ENCODE data around the gene OAS2.

Gene OAS2

DNA sequence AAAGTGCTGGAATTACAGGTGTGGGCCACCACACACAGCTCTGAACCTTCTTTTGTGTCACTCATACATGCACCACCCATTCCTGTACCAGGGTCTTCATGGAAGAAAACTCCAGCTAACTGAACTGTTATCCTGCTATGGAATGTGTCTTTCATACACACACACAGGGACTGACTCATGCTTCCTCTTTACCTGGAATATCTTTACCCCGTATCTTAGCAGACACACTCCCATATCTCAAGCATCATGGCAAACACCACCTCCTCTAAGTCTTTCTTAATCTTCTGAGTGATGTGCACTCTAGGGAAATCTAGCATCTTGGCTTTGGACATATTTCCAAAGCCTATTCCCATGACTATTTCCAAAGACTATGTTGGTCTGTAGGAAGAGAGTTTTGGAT, 43.2 kb downstream of the OAS2 start:
- H3K27me3 ChIP-seq (ENCODE audit: insufficient read depth, low read length) = no peaks in the 10 kb centered on the region

DNA sequence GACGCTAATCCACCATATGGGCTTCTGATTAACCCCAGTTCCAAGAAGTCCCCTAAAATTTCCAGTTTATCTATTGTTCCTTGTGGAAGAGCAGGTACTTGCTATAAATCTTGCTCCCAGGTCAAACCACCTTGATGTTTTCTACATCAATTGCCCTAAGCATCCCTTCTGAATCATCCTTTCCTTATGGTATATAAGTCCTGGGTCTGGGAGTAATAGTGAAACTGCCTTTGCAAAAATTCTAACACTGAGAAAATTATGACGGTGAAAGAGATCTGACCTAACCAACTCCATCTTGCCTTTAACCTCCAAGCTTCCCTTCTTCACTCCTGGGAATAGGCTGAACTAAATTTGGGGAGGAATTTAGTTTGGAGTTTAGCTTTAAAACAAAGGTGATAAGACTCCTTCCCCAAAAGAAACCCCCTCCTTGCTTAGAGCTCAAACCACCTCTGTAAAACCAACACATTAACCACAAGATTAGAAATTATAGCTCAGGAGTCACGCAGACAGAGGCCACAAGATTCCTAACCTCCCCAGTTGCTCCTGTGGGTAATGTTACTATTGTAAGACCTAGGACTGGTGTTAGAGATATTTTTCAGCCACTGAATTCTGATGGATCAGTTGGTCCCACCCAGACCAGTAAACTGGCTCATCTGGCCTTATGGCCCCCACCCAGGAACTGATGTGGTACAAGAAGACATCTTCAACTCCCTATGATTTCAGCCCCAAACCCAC, 44.4 kb downstream of the OAS2 start:
- Histone ChIP-seq H2AFZ (ENCODE audit: low read depth, low read length) (no peak overlapping the region), H3K4me1 (ENCODE audit: insufficient read depth, low read length) (no peaks in the 10 kb centered on the region), H3K27me3 (ENCODE audit: insufficient read depth, low read length) (no peaks in the 10 kb centered on the region), H3K9me3 (ENCODE audit: low read length) (no peaks in the 10 kb centered on the region), H3K36me3 (ENCODE audit: insufficient read depth, low read length) (no peaks in the 10 kb centered on the region), H3K4me3 (ENCODE audit: low read length) (no peak overlapping the region)

More for the DNA sequence above, 43.2 kb downstream of the OAS2 start:
- H2AFZ ChIP-seq (ENCODE audit: low read depth, low read length) = no peak overlapping the region
- no peaks in the 10 kb centered on the region for H3K4me1 ChIP-seq (ENCODE audit: insufficient read depth, low read length)
- no peaks in the 10 kb centered on the region for H3K9me3 ChIP-seq (ENCODE audit: low read length)
- H3K4me3 ChIP-seq (ENCODE audit: low read length) = no peak overlapping the region
- no peaks in the 10 kb centered on the region for H3K36me3 ChIP-seq (ENCODE audit: insufficient read depth, low read length)

DNA sequence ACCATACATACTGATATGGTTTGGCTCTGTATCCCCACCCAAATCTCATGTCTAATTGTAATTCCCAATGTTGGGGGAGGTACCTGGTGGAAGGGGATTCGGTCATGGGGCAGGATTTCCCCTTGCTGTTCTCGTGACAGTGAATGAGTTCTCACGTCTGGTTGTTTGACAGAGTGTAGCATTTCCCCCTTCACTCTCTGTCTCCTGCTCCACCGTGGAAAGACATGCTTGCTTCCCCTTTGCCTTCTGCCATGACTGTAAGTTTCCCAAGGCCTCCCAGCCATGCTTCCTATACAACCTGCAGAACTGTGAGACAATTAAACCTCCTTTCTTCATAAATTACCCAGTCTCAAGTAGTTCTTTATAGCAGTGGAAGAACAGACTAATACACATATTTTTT, 49.4 kb downstream of the OAS2 start:
- Histone ChIP-seq H3K4me1 (ENCODE audit: insufficient read depth, low read length) (peaks cover 3% of the 10 kb centered on the region), H3K9me3 (ENCODE audit: low read length) (no peaks in the 10 kb centered on the region), H3K36me3 (ENCODE audit: insufficient read depth, low read length) (no peaks in the 10 kb centered on the region), H3K4me3 (ENCODE audit: low read length) (no peak overlapping the region), H2AFZ (ENCODE audit: low read depth, low read length) (no peak overlapping the region), H3K27me3 (ENCODE audit: insufficient read depth, low read length) (no peaks in the 10 kb centered on the region)

DNA sequence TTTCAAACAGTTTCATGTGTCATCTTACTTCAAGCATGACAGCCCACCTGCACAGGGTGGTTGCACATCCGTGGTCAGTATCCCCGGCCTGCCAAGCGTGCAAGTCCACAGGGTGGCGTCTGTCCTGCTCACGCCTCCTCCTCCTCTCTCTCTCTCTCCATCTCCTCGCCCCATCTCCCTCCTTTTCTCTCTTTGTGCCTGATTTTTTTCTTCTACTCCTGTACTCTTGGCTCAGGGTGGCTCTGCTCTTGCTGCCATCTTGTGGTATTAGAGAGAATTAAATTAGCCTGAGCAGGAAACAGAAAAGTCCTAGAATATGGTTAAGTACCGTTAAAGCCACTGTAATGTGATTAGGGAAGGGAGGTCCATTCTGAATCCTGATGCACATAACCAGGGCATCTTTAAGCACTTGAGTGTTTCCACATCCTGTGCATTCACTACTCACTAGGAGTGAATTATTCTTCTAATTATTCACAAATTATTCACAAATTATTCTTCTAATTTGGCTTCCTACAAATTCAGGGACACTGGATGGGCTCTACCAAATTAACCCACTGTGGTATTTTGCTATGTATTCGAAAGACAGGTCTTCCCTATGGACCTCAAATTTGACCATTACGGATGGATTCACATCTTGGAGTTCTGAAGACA, 52.7 kb downstream of the OAS2 start:
- Histone ChIP-seq H2AFZ (ENCODE audit: low read depth, low read length) (no peak overlapping the region), H3K4me1 (ENCODE audit: insufficient read depth, low read length) (peaks cover 3% of the 10 kb centered on the region), H3K4me3 (ENCODE audit: low read length) (no peak overlapping the region), H3K36me3 (ENCODE audit: insufficient read depth, low read length) (no peaks in the 10 kb centered on the region), H3K27me3 (ENCODE audit: insufficient read depth, low read length) (no peaks in the 10 kb centered on the region), H3K9me3 (ENCODE audit: low read length) (no peaks in the 10 kb centered on the region)

DNA sequence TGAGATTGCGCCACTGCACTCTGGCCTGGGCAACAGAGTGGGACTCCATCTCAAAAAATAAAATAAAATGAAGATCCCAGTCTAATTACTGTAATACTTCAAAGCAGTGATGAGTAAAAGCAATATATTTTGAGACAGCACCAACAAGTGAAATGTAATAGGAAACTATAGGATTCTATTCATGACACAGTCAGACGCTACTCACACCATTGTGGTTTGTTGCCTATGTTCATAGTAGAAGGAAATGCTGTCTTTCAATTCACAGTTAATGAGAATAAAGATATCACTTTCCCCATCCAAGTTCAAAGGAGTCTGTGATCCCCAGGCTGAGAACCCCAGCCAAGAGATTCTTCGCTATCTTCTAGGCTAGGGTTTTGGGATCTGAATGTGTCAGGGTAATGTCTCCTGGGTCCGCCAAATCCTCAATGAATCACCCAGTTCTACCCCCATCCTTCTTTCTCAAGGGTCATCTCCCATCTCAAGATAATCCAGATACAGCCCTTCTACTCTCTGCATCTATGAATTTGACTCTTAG, 61.7 kb downstream of the OAS2 start:
- H3K4me3 ChIP-seq (ENCODE audit: low read length) = no peak overlapping the region
- no peaks in the 10 kb centered on the region for H3K9me3 ChIP-seq (ENCODE audit: low read length)
- H3K27me3 ChIP-seq (ENCODE audit: insufficient read depth, low read length) = no peaks in the 10 kb centered on the region
- no peaks in the 10 kb centered on the region for H3K36me3 ChIP-seq (ENCODE audit: insufficient read depth, low read length)
- H3K4me1 ChIP-seq (ENCODE audit: insufficient read depth, low read length) = no peaks in the 10 kb centered on the region
- no peak overlapping the region for H2AFZ ChIP-seq (ENCODE audit: low read depth, low read length)

DNA sequence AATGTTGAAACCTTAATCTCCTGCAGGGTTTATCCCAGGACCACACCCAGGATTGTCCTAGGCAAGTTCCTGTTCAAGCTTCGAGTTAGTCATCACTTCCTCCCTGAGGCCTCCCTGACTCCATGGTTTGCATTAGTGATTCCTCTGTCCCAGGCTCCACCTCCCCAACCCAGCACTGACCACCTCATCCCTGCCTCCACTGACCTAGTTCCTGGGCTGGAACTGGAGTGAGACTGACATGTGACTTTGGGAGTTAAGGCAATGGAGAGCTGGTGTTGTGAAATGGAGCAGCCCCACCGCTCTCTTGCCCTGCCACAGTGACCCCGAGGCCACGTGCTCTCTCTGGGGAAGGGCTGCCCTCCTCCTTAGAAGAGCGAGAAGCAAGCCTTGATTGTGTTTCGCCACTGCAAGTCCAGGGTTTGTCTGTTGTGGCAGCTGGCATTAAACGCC, 62.4 kb downstream of the OAS2 start:
- Histone ChIP-seq H3K36me3 (ENCODE audit: insufficient read depth, low read length) (no peaks in the 10 kb centered on the region), H3K9me3 (ENCODE audit: low read length) (no peaks in the 10 kb centered on the region), H3K4me3 (ENCODE audit: low read length) (no peak overlapping the region), H3K27me3 (ENCODE audit: insufficient read depth, low read length) (peaks cover 4% of the 10 kb centered on the region), H3K4me1 (ENCODE audit: insufficient read depth, low read length) (no peaks in the 10 kb centered on the region), H2AFZ (ENCODE audit: low read depth, low read length) (no peak overlapping the region)

DNA sequence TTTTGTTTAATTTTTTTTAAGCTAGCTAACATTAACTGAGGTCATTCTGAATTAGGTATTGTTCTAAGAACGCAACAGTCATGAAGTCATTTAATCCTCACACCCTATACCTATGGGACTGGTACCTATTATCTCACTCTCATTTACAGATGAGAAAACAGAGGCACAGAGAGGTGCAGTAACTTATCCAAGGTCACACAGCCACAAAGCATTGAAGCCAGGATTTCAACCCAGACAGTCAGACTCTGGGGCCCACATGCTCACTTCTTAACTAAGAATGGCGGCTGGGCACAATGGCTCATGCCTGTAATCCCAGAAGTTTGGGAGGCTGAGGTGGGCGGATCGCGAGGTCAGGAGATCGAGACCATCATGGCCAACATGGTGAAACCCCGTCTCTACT, 63.2 kb downstream of the OAS2 start:
- H3K9me3 ChIP-seq (ENCODE audit: low read length) = no peaks in the 10 kb centered on the region

DNA sequence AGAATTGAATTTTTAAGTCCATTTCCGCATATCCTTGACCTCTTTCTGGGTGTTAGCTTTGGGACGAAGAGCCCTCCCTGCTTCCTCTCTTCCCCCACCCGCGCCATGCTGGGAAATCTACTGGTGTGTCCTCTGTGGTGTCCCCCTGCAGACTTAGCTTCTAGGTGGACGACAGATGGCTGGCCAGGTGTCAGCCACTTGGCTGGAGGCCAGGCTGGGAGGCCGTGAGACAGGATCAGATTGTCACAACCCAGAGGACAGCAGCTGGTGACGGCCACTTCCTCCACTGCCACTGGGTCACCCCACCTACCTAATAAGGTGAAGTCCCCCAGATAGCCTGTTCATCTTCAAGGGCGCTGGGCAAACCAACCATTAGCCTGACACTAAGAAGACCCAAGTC, 64.9 kb downstream of the OAS2 start:
- Histone ChIP-seq H3K4me1 (ENCODE audit: insufficient read depth, low read length) (no peaks in the 10 kb centered on the region), H3K4me3 (ENCODE audit: low read length) (no peak overlapping the region), H2AFZ (ENCODE audit: low read depth, low read length) (no peak overlapping the region), H3K27me3 (ENCODE audit: insufficient read depth, low read length) (peaks cover 6% of the 10 kb centered on the region), H3K9me3 (ENCODE audit: low read length) (no peaks in the 10 kb centered on the region), H3K36me3 (ENCODE audit: insufficient read depth, low read length) (no peaks in the 10 kb centered on the region)

More for the DNA sequence above, 63.2 kb downstream of the OAS2 start:
- Histone ChIP-seq H3K27me3 (ENCODE audit: insufficient read depth, low read length) (peaks cover 6% of the 10 kb centered on the region), H2AFZ (ENCODE audit: low read depth, low read length) (no peak overlapping the region), H3K4me1 (ENCODE audit: insufficient read depth, low read length) (no peaks in the 10 kb centered on the region), H3K4me3 (ENCODE audit: low read length) (no peak overlapping the region), H3K36me3 (ENCODE audit: insufficient read depth, low read length) (no peaks in the 10 kb centered on the region)

DNA sequence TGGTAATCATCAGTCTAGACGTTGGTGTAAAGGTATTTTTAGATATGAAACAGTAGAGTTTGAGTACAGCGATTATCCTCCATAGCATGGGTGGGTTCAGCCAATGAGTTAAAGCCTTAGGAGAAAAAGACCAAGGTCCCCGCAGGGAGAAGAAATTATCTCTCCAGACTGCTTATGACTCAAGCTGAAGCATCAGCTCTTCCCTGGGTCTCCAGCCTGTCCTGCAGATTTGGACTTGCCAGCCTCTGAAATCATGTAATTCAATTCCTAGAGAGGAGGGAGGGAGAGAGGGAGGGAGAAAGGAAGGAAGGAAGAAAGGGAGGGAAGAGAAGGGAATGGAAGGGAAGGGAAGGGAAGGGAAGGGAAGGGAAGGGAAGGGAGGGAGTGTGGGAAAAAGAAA, 66.2 kb downstream of the OAS2 start:
- H3K4me1 ChIP-seq (ENCODE audit: insufficient read depth, low read length) = no peaks in the 10 kb centered on the region
- no peak overlapping the region for H3K4me3 ChIP-seq (ENCODE audit: low read length)
- H3K27me3 ChIP-seq (ENCODE audit: insufficient read depth, low read length) = peaks cover 6% of the 10 kb centered on the region
- no peaks in the 10 kb centered on the region for H3K9me3 ChIP-seq (ENCODE audit: low read length)
- no peak overlapping the region for H2AFZ ChIP-seq (ENCODE audit: low read depth, low read length)
- no peaks in the 10 kb centered on the region for H3K36me3 ChIP-seq (ENCODE audit: insufficient read depth, low read length)

DNA sequence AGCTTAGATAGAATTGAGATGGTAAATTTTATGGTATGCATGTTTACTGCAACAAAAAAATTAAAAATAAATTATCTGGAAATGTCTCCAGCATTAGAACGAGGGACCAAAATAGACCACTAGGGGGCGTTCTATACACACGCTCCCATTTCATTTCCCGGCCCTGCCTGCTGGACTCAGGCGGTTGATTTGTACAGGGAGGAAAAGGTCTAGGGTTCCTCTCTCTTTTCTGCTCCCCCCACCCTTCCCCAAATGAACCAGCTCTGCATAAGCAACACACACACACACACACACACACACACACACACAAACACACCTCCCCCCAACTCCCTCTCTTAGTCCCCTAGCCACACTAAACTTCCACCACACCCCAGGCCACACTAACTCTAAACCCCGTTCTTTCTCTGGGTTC, 70.4 kb downstream of the OAS2 start:
- Histone ChIP-seq H3K27me3 (ENCODE audit: insufficient read depth, low read length) (peaks cover 16% of the 10 kb centered on the region), H3K36me3 (ENCODE audit: insufficient read depth, low read length) (no peaks in the 10 kb centered on the region), H3K4me1 (ENCODE audit: insufficient read depth, low read length) (no peaks in the 10 kb centered on the region), H2AFZ (ENCODE audit: low read depth, low read length) (no peak overlapping the region), H3K9me3 (ENCODE audit: low read length) (no peaks in the 10 kb centered on the region), H3K4me3 (ENCODE audit: low read length) (no peak overlapping the region)

DNA sequence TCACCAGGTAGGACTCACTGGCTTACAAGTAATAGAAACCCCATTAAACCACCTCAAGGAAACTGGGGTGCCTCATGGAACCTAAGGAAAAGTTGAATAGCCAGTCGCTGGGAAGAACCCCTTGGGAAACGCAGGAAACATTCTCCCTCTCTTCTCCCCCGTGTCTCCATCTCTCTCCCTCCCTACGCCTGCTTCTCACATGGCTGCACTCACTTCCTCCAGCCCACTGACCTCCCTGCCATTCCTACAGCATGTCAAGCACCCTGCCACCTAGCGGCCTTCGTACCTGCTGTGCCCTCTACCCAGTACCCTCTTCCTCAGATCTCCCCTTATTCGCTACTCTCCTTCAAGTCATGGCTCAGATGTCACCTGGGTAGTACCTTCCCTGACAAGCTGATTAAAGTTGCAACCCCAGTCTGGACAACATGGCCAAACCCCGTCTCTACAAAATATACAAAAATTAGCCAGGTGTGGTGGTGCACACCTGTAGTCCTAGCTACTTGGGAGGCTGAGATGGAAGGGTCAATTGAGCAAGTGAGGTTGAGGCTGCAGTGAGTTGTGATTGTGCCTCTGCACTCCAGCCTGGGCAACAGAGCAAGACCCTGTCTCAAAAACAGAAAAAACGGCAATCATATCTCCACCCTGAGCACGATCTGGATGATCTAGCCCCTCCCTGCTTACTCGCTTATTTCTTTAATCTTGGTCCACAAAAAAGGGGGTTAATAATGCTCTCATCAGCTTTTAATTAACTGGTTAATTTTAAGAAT, 71.8 kb downstream of the OAS2 start:
- peaks cover 18% of the 10 kb centered on the region for H3K27me3 ChIP-seq (ENCODE audit: insufficient read depth, low read length)
- no peak overlapping the region for H3K4me3 ChIP-seq (ENCODE audit: low read length)
- no peaks in the 10 kb centered on the region for H3K9me3 ChIP-seq (ENCODE audit: low read length)

DNA sequence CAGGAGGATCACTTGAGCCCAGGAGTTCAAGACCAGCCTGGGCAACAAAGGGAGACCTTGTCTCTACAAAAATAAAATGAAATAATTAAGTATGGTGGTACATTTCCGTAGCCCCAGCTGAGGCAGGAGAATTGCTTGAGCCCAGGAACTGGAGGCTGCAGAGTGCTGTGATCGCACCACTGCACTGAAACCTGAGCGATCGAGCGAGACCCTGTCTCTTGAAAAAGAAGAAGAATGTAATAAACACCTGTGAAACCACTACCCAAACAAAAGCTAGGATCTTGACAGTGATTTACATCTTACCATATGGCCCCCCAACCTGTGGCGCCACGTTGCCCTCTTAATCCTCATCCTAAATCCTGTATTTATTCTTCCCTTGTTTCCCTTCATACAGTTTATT, 72.5 kb downstream of the OAS2 start:
- no peak overlapping the region for H3K4me3 ChIP-seq (ENCODE audit: low read length)
- no peaks in the 10 kb centered on the region for H3K4me1 ChIP-seq (ENCODE audit: insufficient read depth, low read length)
- H3K27me3 ChIP-seq (ENCODE audit: insufficient read depth, low read length) = peaks cover 16% of the 10 kb centered on the region
- H3K36me3 ChIP-seq (ENCODE audit: insufficient read depth, low read length) = no peaks in the 10 kb centered on the region
- no peak overlapping the region for H2AFZ ChIP-seq (ENCODE audit: low read depth, low read length)
- no peaks in the 10 kb centered on the region for H3K9me3 ChIP-seq (ENCODE audit: low read length)

More for the DNA sequence above, 71.8 kb downstream of the OAS2 start:
- Histone ChIP-seq H3K4me1 (ENCODE audit: insufficient read depth, low read length) (no peaks in the 10 kb centered on the region), H3K36me3 (ENCODE audit: insufficient read depth, low read length) (no peaks in the 10 kb centered on the region), H2AFZ (ENCODE audit: low read depth, low read length) (no peak overlapping the region)

DNA sequence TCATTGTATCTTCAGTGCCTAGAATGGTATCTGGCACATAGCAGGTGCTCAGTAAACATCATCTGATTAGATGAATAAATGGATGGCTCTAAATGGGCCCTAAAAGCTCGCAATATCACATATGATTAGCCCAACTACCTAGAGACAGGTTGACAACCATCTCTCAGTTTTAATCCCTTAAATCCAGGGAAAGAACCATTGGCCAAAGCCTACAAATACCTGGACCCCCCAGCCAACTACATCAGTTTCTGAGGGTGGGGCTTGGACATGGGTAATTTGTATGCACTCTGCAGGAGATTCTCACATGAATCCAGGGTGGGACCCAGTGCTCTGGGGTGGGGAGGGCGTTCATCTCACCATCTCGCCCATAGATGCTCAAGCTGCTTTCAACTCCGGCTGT, 73.4 kb downstream of the OAS2 start:
- no peaks in the 10 kb centered on the region for H3K4me1 ChIP-seq (ENCODE audit: insufficient read depth, low read length)
- no peaks in the 10 kb centered on the region for H3K36me3 ChIP-seq (ENCODE audit: insufficient read depth, low read length)
- H3K27me3 ChIP-seq (ENCODE audit: insufficient read depth, low read length) = peaks cover 13% of the 10 kb centered on the region
- no peak overlapping the region for H2AFZ ChIP-seq (ENCODE audit: low read depth, low read length)
- H3K4me3 ChIP-seq (ENCODE audit: low read length) = no peak overlapping the region
- H3K9me3 ChIP-seq (ENCODE audit: low read length) = no peaks in the 10 kb centered on the region

All from neuron (in vitro differentiated cells).